ENCODE results near the gene SLC48A1.

SLC48A1 gene

DNA sequence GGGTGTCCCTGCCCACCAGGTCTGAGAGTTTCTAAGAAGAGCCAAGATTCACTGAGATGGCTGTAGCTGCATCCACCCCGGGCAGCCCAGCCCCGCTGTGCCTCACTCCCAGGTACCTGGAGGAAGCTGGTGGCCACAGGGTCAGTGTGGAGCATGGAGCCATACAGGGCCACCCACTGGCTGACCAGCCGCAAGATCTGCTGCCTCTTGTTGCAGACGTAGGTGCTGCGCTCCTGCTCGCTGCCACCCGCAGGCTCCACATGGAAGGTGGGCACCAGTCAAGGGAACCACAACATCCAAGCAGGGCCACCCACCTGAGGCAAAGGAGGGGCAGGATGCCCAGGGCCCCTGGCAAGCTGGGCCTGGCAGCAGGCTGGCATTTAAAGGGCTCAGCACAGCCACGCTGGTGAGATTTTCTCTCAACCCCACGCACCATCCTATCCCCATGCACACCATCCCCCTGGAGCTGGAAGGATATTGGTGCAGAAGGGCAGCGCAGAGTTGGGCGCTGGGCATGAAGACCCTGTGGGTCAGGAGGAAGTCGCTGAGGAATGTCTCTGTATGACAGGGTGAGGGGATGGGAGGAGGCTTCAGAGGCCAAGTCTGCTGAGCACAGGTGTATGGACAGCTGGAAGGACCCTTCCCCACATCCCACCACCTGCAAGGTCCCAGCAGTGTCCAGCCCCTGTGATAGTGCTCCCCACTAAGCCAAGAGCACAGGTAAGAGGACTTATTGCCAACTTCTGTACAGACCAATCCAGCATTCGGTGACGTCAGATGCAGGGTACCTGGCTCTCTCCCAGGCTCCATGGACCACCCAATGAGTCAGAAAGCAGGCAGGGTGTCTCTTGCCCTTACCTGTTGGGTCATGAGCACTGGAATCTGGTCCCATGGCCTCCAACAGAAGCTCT is 25.2 kb upstream of the SLC48A1 start:
- Histone ChIP-seq H3K4me3 (no peak overlapping the region), H3K4me1 (peaks cover 0 to 17% (median 16%) of the 10 kb centered on the region in 4 donors), H3K9me3 (no peaks in the 10 kb centered on the region), H3K27ac (no peak overlapping the region), H3K27me3 (no peaks in the 10 kb centered on the region), H3K36me3 (peaks cover 0 to 59% (median 22%) of the 10 kb centered on the region in 3 donors)
- intact Hi-C loops (cut with DNase I; ENCODE audit: low total_unique reads): no loop called here
- TF ChIP-seq CTCF (IDR thresholded peaks at IDR 0.05): no peak
- DNase-seq: no peak

DNA sequence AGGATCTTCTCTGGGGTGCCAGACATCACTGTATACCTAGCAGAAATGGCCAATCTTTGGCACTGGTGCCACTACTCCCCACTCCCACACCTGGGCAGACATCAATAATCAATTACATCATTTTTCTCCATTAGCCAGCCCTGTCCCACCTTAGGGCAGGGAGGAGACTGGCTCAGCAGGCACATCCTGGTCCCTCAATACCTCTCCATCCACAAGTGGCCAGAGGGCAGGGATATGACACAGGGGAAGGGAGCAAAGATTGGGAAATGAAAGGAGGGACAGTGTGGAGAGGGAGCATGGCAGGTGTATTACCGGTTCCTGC is 24.6 kb upstream of the SLC48A1 start:
- H3K27me3 ChIP-seq: no peaks in the 10 kb centered on the region
- peaks cover 0 to 23% (median 22%) of the 10 kb centered on the region in 4 donors for H3K4me1 ChIP-seq
- no peak for TF ChIP-seq CTCF (IDR thresholded peaks at IDR 0.05)
- H3K9me3 ChIP-seq: no peaks in the 10 kb centered on the region
- no peak overlapping the region for H3K27ac ChIP-seq
- intact Hi-C loops (cut with DNase I; ENCODE audit: low total_unique reads): no loop called here
- peaks cover 0 to 59% (median 22%) of the 10 kb centered on the region in 3 donors for H3K36me3 ChIP-seq
- DNase-seq: no peak
- H3K4me3 ChIP-seq: no peak overlapping the region

- DNase-seq: no peak
- Histone ChIP-seq H3K27me3 (no peaks in the 10 kb centered on the region), H3K4me1 (peaks cover 0 to 27% (median 27%) of the 10 kb centered on the region in 4 donors), H3K27ac (no peak overlapping the region), H3K4me3 (no peak overlapping the region), H3K9me3 (no peaks in the 10 kb centered on the region), H3K36me3 (peaks cover 0 to 59% (median 22%) of the 10 kb centered on the region in 3 donors)
- no peak for TF ChIP-seq CTCF (IDR thresholded peaks at IDR 0.05)
- intact Hi-C loops (cut with DNase I; ENCODE audit: low total_unique reads): no loop called here
These were observed 24.1 kb upstream of the SLC48A1 start for GRCh38 chr12:47748899-47749298.

DNA sequence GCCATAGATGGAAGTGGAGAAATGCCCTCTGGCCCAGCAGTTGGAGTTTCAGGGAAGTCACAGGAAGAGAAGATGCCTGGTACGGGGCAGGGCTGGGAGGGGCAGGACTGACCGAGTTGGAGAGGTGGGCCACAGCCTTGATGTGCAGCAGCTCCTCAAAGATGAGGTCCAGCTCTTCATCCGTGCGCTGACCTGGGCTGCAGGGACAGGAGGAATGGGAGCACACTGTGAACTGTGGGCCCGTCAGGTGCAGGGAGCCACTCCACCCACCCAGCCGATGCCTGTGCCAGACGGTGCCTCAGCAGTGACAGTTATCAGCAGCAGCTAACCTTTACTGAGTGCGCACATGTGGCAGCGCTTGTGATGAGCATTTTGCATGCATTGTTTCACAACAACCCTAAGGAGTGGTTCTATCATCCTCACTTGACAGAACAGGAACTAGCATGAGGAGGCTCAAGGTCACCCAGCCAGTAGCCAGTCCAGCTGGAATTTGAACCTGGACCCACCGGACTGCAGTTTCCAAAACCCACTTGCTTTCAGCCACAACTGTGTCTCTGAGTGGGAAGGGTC is 22.7 kb upstream of the SLC48A1 start:
- TF ChIP-seq CTCF (IDR thresholded peaks at IDR 0.05): no peak
- Histone ChIP-seq H3K9me3 (no peaks in the 10 kb centered on the region), H3K4me3 (no peak overlapping the region), H3K27me3 (no peaks in the 10 kb centered on the region), H3K4me1 (peaks cover 0 to 42% (median 41%) of the 10 kb centered on the region in 4 donors), H3K36me3 (peaks cover 0 to 59% (median 22%) of the 10 kb centered on the region in 3 donors), H3K27ac (no peak overlapping the region)
- intact Hi-C loops (cut with DNase I; ENCODE audit: low total_unique reads): loop anchor here (5.0 kb wide), 1 partner anchor 33 kb away; no protein-coding TSS in a partner anchor
- no peak for DNase-seq

DNA sequence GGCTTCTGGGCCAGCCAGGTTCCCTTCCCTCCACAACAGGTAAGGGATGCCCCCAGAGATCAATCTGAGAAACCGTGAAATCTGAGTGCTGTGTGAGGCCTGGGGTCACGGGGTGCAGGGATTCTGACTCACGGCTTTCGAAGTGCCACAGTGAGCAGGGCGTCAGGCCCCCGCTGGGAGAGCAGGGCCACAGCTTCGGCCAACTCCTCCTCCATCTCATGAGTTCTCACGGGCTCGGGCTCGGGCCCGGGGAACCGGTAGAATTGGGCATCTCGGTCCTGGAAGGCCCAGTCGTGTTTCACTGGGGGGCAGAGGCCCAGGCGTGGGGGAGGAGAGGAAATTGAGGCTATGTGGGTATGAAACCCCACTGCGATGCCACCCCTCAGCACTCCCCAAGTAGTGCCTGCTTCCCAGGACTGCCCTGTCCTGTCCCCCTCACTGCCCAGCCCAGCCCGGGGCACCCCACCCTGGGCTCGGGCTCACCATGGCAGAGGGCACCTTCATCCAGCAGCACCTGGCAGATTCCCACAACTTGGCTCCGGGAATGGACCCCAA is 22.0 kb upstream of the SLC48A1 start:
- peak overlapping the region in 1 of 2 donors; percentile 62 for H3K27ac ChIP-seq
- intact Hi-C loops (cut with DNase I; ENCODE audit: low total_unique reads): loop anchor here (5.0 kb wide), 1 partner anchor 34 kb away; no protein-coding TSS in a partner anchor
- DNase-seq: no peak
- H3K27me3 ChIP-seq: no peaks in the 10 kb centered on the region
- TF ChIP-seq CTCF (IDR thresholded peaks at IDR 0.05): no peak
- H3K9me3 ChIP-seq: no peaks in the 10 kb centered on the region
- H3K4me1 ChIP-seq: peaks cover 0 to 48% (median 48%) of the 10 kb centered on the region in 4 donors
- no peak overlapping the region for H3K4me3 ChIP-seq
- H3K36me3 ChIP-seq: peaks cover 0 to 59% (median 22%) of the 10 kb centered on the region in 3 donors
